EH (cell line): ENCODE results near the gene HIVEP1.
A peak's percentile ranks its signal among the peaks of the same experiment; 100 is the strongest.

Experiments
- DNase-seq: peaks from one replicate; pipeline ENCODE4 v3.0.0-alpha.2; 2015; ENCODE audit warnings: low read depth

The HIVEP1 gene

GRCh38 chr6:12020187-12020791, 8.2 kb downstream of the HIVEP1 start:
- DNase-seq: no peak

- DNase-seq: no peak
These were observed 10.4 kb downstream of the HIVEP1 start for GRCh38 chr6:12022481-12022880.

GRCh38 chr6:12022953-12023388, 10.9 kb downstream of the HIVEP1 start:
- DNase-seq: no peak

- no peak for DNase-seq
These were observed 12.1 kb downstream of the HIVEP1 start for GRCh38 chr6:12024216-12024615.

- peak; percentile 89 for DNase-seq
These were observed 12.8 kb downstream of the HIVEP1 start for GRCh38 chr6:12024699-12025434.

GRCh38 chr6:12026120-12026519, 14.0 kb downstream of the HIVEP1 start:
- peak; percentile 31 for DNase-seq

- DNase-seq: no peak
These were observed 14.7 kb downstream of the HIVEP1 start for GRCh38 chr6:12026833-12027232.

- no peak for DNase-seq
These were observed 16.1 kb downstream of the HIVEP1 start for GRCh38 chr6:12028213-12028612.

GRCh38 chr6:12029979-12030737, 18.0 kb downstream of the HIVEP1 start:
- no peak for DNase-seq

- no peak for DNase-seq
These were observed 19.0 kb downstream of the HIVEP1 start for GRCh38 chr6:12030993-12031550.

GRCh38 chr6:12032783-12033573, 20.9 kb downstream of the HIVEP1 start:
- no peak for DNase-seq

- peak; percentile 26 for DNase-seq
These were observed 21.7 kb downstream of the HIVEP1 start for GRCh38 chr6:12033770-12034169.

- no peak for DNase-seq
These were observed 22.2 kb downstream of the HIVEP1 start for GRCh38 chr6:12034349-12034748.

GRCh38 chr6:12034837-12035236, 22.7 kb downstream of the HIVEP1 start:
- DNase-seq: peak; percentile 14

GRCh38 chr6:12036766-12037165, 24.7 kb downstream of the HIVEP1 start:
- no peak for DNase-seq

GRCh38 chr6:12037798-12038197, 25.7 kb downstream of the HIVEP1 start:
- no peak for DNase-seq

- DNase-seq: no peak
These were observed 27.7 kb downstream of the HIVEP1 start for GRCh38 chr6:12039540-12040459.

GRCh38 chr6:12047304-12047703, 35.2 kb downstream of the HIVEP1 start:
- DNase-seq: no peak

- DNase-seq: no peak
These were observed 35.8 kb downstream of the HIVEP1 start for GRCh38 chr6:12047792-12048432.

- DNase-seq: no peak
These were observed 36.5 kb downstream of the HIVEP1 start for GRCh38 chr6:12048609-12049008.
